Neural cell (in vitro differentiated cells): ENCODE results near the gene PDLIM3. TPM values are rescaled to one million over a fixed set of nuclear protein-coding genes. Genes with fewer than 3 reads are reported as not detected.

Source experiments
- H2AFZ ChIP-seq: fragments of 200-600, 300-800 bp; sonication (generic), shearing (Covaris generic); 2 replicates; pipeline ENCODE4 v1.6.0; 2014; ENCODE audit warnings: low read depth, mild to moderate bottlenecking, antibody characterized with exemption, low read length, moderate library complexity
- H3F3A ChIP-seq: fragments of 200-600 bp; shearing (Covaris generic); 2 replicates; pipeline ENCODE4 v1.6.1; 2016; ENCODE audit warnings: mild to moderate bottlenecking, moderate library complexity, mixed read lengths, antibody characterized with exemption, low read length; ENCODE audit not compliant: insufficient read depth, poor library complexity, severe bottlenecking
- H3K27ac ChIP-seq: fragments of 200-600, 300-800 bp; sonication (generic), shearing (Covaris generic); 2 replicates; pipeline ENCODE4 v1.5.1; 2014; ENCODE audit warnings: mild to moderate bottlenecking, low read length, moderate library complexity
- H3K27me3 ChIP-seq: fragments of 300-800, 200-600 bp; sonication (generic), shearing (Covaris generic); 2 replicates; pipeline ENCODE4 v1.6.0; 2014; ENCODE audit warnings: mild to moderate bottlenecking, low read depth, low read length, moderate library complexity; ENCODE audit not compliant: insufficient read depth
- H3K36me3 ChIP-seq: fragments of 300-800, 200-600 bp; sonication (generic), shearing (Covaris generic); 2 replicates; pipeline ENCODE4 v1.5.1; 2014; ENCODE audit warnings: mild to moderate bottlenecking, antibody characterized with exemption, low read length, moderate library complexity; ENCODE audit not compliant: insufficient read depth
- H3K4me2 ChIP-seq: fragments of 300-800, 200-600 bp; sonication (generic), shearing (Covaris generic); 2 replicates; pipeline ENCODE4 v1.6.0; 2014; ENCODE audit warnings: mild to moderate bottlenecking, low read length
- H3K4me3 ChIP-seq: fragments of 300-800, 200-600 bp; sonication (generic), shearing (Covaris generic); 2 replicates; pipeline ENCODE4 v1.5.1; 2014; ENCODE audit warnings: mild to moderate bottlenecking, low read length, moderate library complexity
- H3K79me2 ChIP-seq: fragments of 200-600 bp; shearing (Covaris generic); replicated peaks from 2 replicates; pipeline ENCODE4 v1.6.0; 2014; ENCODE audit warnings: mild to moderate bottlenecking, low read length, moderate library complexity; ENCODE audit not compliant: insufficient read depth
- H3K9ac ChIP-seq: fragments of 300-800, 200-600 bp; sonication (generic), shearing (Covaris generic); 2 replicates; pipeline ENCODE4 v1.6.1; 2016; ENCODE audit warnings: mild to moderate bottlenecking, low read length, mixed read lengths
- H3K9me2 ChIP-seq: fragments of 200-600 bp; shearing (Covaris generic); 2 replicates; pipeline ENCODE4 v1.6.1; 2016; ENCODE audit warnings: mild to moderate bottlenecking, low read length, mixed read lengths; ENCODE audit not compliant: insufficient read depth
- H3K9me3 ChIP-seq: fragments of 200-600, 300-800 bp; sonication (generic), shearing (Covaris generic); 2 replicates; pipeline ENCODE4 v1.6.1; 2016; ENCODE audit warnings: mild to moderate bottlenecking, mixed run types, low read length, moderate library complexity, mixed read lengths
- H4K20me1 ChIP-seq: fragments of 200-600 bp; shearing (Covaris generic); 2 replicates; pipeline ENCODE4 v1.6.1; 2016; ENCODE audit warnings: mild to moderate bottlenecking, mixed run types; ENCODE audit not compliant: insufficient read depth
- CTCF ChIP-seq: fragments of 450-650 bp; IDR thresholded peaks from 2 replicates; pipeline ENCODE4 v1.5.1; 2014; ENCODE audit warnings: antibody characterized with exemption, mild to moderate bottlenecking, moderate library complexity; ENCODE audit not compliant: poor library complexity, severe bottlenecking
- EP300 ChIP-seq: fragments of 450-650 bp; conservative IDR thresholded peaks from 2 replicates; pipeline ENCODE4 v1.6.1; 2014; ENCODE audit warnings: antibody characterized with exemption, mild to moderate bottlenecking, moderate library complexity; ENCODE audit not compliant: poor library complexity, severe bottlenecking
- EZH2 ChIP-seq: fragments of 200-600, 300-800 bp; shearing (Covaris generic), sonication (generic); IDR thresholded peaks from 2 replicates; pipeline ENCODE4 v1.6.1; 2014; ENCODE audit warnings: antibody characterized with exemption, low read length, borderline replicate concordance, mild to moderate bottlenecking; ENCODE audit not compliant: insufficient read depth, poor library complexity, severe bottlenecking
- MXI1 ChIP-seq: fragments of 450-650 bp; conservative IDR thresholded peaks from 2 replicates; pipeline ENCODE4 v1.6.1; 2014; ENCODE audit warnings: antibody characterized with exemption, mild to moderate bottlenecking; ENCODE audit not compliant: poor library complexity, severe bottlenecking
- POLR2AphosphoS5 ChIP-seq: IDR thresholded peaks from 2 replicates; pipeline ENCODE4 v1.6.1; 2012
- RAD21 ChIP-seq: fragments of 450-650 bp; conservative IDR thresholded peaks from 2 replicates; pipeline ENCODE4 v1.6.1; 2014; ENCODE audit warnings: antibody characterized with exemption, mild to moderate bottlenecking, moderate library complexity
- REST ChIP-seq: IDR thresholded peaks from 2 replicates; pipeline ENCODE4 v1.6.1; 2012; ENCODE audit warnings: borderline replicate concordance
- SMC3 ChIP-seq: fragments of 450-650 bp; conservative IDR thresholded peaks from 2 replicates; pipeline ENCODE4 v1.6.1; 2014; ENCODE audit warnings: antibody characterized with exemption, mild to moderate bottlenecking, moderate library complexity; ENCODE audit not compliant: poor library complexity
- TAF1 ChIP-seq: IDR thresholded peaks from 2 replicates; pipeline ENCODE4 v1.6.1; 2012; ENCODE audit warnings: low read depth
- polyA plus RNA-seq: library from polyadenylated mRNA; depleted of rRNA; stranded (reverse); fragments of >200 nt; gene quantifications from 2 replicates; pipeline ENCODE4 v1.2.3, GENCODE V29; 2014

Gene PDLIM3
- polyA plus RNA-seq, 1 donor from 2014 or later: 1.8 TPM

- Histone ChIP-seq H3K9me2 (no peaks in the 10 kb centered on the region), H3K9ac (no peak overlapping the region), H4K20me1 (no peaks in the 10 kb centered on the region), H3F3A (no peaks in the 10 kb centered on the region), H3K4me3 (no peak overlapping the region), H3K4me2 (no peak overlapping the region), H3K9me3 (no peaks in the 10 kb centered on the region), H3K27me3 (no peaks in the 10 kb centered on the region), H3K79me2 (no peaks in the 10 kb centered on the region), H3K27ac (no peak overlapping the region), H2AFZ (no peak overlapping the region), H3K36me3 (no peaks in the 10 kb centered on the region)
- TF ChIP-seq POLR2AphosphoS5: no peak
- TF ChIP-seq EZH2: no peak
- TF ChIP-seq REST: no peak
- TF ChIP-seq SMC3: no peak
- no peak for TF ChIP-seq CTCF
- no peak for TF ChIP-seq MXI1
- no peak for TF ChIP-seq TAF1
- TF ChIP-seq RAD21: no peak
These were observed 46.7 kb downstream of the PDLIM3 start for GRCh38 chr4:185488650-185489049.

- no peak overlapping the region for H3K27ac ChIP-seq
- no peaks in the 10 kb centered on the region for H4K20me1 ChIP-seq
- H3K9me3 ChIP-seq: no peaks in the 10 kb centered on the region
- H3K79me2 ChIP-seq: no peaks in the 10 kb centered on the region
- H3K36me3 ChIP-seq: no peaks in the 10 kb centered on the region
- H3K9ac ChIP-seq: no peak overlapping the region
- H3K9me2 ChIP-seq: no peaks in the 10 kb centered on the region
- H2AFZ ChIP-seq: no peak overlapping the region
- H3F3A ChIP-seq: no peaks in the 10 kb centered on the region
- H3K4me3 ChIP-seq: no peak overlapping the region
- no peak for TF ChIP-seq EZH2
- no peak for TF ChIP-seq RAD21
- no peak for TF ChIP-seq TAF1
- no peak for TF ChIP-seq SMC3
- TF ChIP-seq REST: no peak
- no peak for TF ChIP-seq CTCF
- no peak for TF ChIP-seq MXI1
- no peak for TF ChIP-seq POLR2AphosphoS5
- no peak for TF ChIP-seq EP300
- H3K4me2 ChIP-seq: no peak overlapping the region
- no peaks in the 10 kb centered on the region for H3K27me3 ChIP-seq
These were observed 53.9 kb downstream of the PDLIM3 start for GRCh38 chr4:185481401-185481800.
